Activated gamma-delta T cell treated with Interleukin-2 at 50 U/mL for 16 hours (primary cell): ENCODE results near the gene DAPK2.

Experiments
- DNase-seq: peaks from one replicate; pipeline ENCODE4 v3.0.0-alpha.2; 2020

Gene DAPK2

DNA sequence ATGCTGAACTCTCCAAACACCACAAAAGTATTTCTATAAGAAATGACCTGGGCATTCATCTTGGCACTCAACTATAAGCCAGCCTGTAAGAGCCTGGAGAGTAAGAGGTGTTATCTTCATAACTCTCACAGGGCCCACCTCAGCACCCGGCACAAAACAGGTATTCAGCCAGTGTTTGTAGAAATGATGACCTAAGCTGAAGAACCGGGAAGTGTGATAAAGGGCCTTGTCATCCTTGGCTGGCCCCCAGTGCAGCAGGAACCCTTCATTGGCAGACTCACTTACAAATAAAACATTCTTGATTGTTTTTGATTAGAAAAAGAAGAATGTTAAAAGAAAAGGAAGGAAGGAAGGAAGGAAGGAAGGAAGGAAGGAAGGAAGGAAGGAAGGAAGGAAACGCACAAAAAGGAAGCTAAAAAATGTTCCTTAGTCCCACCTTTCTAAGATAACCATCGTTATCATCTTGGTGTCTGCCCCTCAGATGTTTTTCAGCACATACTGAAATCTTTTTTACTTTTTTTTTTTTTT is 52.1 kb downstream of the DAPK2 start:
- no peak for DNase-seq

DNA sequence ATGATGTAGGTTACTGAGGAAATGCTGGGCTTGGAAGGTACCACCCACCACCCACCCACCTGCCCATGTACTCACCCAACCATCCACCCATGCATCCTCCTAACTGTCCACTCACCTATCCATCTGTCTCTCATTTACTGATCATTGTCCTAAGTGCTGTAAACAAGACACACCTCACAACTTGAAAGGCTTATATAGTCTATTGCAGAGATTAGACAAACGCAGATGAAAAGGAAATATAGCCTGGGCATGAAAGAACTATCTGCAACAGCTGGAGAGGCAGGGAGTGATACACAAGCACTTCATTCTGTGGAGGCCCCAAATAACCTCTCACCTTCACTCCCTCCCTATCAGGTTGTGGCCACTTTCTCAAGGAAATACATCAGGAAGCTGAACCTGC is 54.0 kb downstream of the DAPK2 start:
- no peak for DNase-seq

GRCh38 chr15:63991706-63992105 is 54.6 kb downstream of the DAPK2 start:
- DNase-seq, result no peak

GRCh38 chr15:63990454-63990853 is 55.8 kb downstream of the DAPK2 start:
- no peak for DNase-seq

GRCh38 chr15:63987796-63988378 is 58.4 kb downstream of the DAPK2 start:
- DNase-seq, result no peak

DNA sequence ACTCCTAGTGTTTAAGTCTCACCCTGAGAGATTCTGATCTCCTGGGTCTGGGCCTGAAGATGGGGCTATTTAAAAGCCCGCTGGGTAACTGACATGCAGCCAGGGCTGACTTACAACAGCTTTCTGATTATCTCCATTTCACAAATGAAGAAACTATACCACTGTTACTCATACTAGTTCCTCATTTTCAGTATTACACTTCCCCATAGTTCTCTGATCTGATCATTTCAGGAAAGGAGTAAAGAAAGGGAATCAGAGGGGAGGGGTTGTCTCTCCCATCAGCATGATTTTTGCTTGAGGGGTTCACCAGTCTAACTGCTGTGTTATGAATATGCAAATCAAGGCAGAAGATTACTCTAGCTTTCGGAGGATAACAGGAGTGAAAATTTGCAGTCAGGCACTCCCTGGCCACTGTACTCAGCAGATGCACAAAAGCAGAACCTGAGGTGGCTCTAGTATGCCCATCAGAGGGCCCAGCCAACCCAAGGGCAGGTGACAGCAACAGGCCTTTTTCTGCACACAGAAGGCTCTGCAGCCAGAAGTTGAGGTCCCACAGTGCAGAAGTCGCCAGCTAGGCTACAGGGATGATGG is 59.4 kb downstream of the DAPK2 start:
- DNase-seq, result no peak

DNA sequence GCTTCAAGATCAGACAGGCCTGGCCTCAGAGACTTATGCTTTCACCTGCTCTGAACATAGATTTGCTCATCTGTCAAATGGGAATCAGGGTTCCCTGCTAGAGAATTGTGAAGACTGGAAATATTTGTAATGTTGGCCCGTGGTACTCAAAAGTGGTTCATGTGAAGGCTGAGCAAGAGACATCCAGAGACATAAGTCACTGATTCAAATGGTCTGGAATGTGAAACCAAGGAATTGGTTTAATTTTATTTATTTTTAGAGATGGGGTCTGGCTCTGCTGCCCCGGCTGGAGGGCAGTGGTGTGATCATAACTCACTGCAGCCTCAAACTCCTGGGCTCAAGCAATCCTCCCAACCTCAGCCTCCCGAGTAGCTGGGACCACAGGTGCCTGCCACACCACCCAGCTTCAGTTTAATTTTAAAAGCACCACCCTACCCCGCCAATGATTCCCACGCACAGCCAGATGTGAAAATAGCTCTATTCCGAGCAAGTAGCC is 60.1 kb downstream of the DAPK2 start:
- DNase-seq, result no peak

GRCh38 chr15:63985221-63986184 is 60.8 kb downstream of the DAPK2 start:
- no peak for DNase-seq

DNA sequence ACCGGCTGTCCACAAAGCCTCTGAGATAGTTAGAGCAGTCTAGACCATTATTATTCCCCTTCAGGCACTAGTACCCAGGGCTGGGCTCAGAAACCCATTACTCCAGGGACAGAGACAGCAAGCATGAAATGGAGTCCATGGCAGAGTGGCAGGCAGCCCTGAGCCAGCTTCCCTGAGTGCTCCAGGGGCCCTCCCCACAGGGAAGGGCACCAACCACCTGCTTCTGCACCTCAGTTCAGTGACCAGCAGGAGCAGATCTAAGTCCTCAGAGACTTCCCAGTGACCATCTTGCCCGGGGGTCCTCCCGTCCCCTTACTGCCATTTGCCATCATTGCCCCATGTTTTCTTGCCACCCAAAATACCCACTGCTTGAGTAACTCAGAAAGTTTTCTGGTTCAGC is 62.0 kb downstream of the DAPK2 start:
- no peak for DNase-seq

DNA sequence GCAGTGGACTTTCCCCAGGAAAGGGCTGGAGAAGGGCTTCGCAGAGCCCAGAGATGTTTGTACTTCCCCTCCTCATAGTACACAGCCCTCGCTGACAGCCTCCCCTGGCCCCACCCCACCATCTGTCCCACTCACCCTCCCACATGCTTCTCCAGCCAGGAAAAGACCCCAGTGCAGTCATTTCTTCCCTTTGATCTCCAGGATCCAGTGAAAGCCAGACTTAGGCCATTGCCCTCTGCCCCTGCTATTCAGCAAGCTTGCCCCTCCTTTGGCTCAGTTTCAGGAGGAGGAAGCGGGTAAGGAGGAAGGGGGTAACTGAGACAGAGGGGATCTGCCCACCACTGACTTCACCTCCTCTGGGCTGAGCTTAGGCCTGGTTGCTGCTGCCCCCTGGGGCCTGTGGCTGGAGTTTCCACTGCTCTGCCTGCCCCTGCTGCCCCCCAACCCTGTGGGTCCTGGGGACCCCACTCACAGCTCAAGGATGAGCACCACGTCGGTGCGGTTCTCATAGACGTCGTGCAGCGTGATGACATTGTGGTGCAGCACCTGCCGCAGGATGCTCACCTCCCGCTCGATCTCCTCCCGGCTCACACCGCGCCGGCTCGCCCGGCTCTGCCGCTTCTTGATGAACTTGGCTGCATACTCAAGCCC is 63.1 kb downstream of the DAPK2 start:
- DNase-seq, result no peak

DNA sequence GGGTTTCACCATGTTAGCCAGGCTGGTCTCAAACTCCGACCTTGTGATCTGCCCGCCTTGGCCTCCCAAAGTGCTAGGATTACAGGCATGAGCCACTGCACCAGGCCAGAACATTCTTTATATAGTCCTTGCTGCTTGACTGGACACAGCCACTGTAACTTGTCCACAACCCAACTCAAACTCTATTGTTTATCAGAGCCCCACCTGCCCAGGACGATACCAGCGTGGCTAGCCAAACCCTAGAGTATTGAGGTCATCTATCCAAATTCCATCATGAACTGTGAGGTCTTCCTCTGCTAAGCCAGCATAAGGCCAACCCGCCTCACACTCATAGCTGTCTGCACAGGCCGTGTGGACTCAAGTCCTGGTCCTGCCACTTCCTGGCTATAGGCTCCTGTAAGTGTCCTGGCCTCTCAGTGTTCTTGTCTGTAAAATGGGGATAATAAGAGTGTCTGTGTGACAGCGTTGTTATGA is 63.9 kb downstream of the DAPK2 start:
- DNase-seq, result no peak

GRCh38 chr15:63981596-63982320 is 64.5 kb downstream of the DAPK2 start:
- no peak for DNase-seq

GRCh38 chr15:63979262-63979793 is 67.0 kb downstream of the DAPK2 start:
- no peak for DNase-seq

DNA sequence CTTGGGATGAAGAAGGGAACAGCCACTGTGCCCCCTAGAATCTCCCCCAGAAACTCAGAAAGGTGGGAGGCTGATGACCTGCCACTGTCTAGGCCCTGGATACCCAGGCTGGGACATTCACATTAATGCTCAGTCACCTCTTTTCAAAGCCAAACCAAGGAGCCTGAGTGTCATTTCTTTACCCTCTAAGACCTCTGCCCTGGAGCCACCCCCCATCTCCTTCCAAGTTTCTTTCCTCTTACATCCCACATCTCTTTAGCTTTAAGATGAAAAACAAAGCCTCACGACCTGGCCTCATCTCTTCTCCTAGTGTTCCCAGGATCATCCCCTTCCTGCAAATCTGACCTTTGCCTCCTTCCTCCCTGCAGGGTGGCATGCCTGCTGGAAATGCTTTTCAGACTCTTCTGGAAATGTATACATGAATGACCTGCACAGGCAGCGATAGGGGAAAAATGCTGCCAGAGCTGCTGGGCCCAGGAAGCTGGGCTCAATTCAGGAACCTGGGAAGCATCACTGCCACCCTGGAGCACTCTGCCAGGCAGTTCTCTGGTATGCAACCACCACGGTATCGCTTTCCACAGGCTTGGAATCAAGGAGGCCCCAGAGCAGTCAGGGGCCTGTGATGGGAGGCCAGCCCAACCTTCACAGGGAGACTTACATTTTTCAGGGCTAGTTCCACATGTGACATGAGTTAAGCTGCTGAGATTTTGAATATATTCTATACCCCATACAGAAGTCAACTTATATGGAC is 67.6 kb downstream of the DAPK2 start:
- DNase-seq, result no peak

DNA sequence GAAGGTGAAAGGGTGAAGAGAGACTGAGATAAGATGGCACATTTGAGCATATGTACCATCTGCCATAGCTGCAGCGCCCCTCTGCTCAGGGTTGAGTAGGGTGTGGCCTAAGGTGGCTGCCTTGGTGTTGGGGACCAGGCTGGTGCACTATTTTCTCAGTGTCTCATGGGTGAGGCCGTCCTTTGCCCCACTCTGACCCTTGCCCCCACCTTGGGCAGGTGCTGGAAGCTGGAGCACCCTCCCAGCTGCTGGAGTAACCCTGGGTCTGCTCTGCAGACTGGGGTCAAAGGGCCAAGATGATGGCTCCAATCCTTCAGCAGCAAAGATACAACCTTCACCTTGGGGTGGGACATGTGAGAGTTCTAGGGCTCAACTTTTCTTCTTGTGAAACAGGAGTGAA is 69.2 kb downstream of the DAPK2 start:
- no peak for DNase-seq

GRCh38 chr15:63974021-63974420 is 72.3 kb downstream of the DAPK2 start:
- DNase-seq, result no peak

GRCh38 chr15:63973212-63974009 is 72.9 kb downstream of the DAPK2 start:
- no peak for DNase-seq

GRCh38 chr15:63972801-63973200 is 73.5 kb downstream of the DAPK2 start:
- DNase-seq, result no peak

- DNase-seq, result no peak
Measured at GRCh38 chr15:63971904-63972303, 74.4 kb downstream of the DAPK2 start.

DNA sequence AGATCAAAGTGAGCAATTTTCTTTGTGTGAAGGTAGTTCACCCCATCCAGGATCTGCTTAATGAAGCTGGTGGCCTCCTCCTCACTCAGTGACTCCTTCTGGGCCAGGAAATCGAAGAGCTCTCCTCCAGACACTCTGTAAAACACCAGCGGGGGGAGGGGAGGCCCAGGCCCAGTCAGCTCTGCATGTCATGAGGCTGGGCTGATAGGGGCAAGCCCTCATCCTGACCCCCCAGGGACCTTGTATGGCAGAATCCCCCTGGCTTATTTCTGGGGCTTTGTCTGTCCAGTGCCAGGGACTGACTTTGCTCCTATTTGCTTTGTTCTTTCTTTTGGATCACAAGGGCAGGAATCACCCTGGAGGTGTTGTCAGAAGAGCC is 74.9 kb downstream of the DAPK2 start:
- DNase-seq, result peak; percentile 38
